ENCODE results near the gene SP3. TPM values are rescaled to one million over a fixed set of nuclear protein-coding genes. Genes with fewer than 3 reads are reported as not detected.
"Not testable (repeated sequence)": the region's sequence is repeated elsewhere in the genome, so short reads cannot be mapped to it uniquely, and the experiment has no call there.

Gene SP3
- total RNA-seq, 4 donors from 2014 or later: 57.1 to 106 (median 86.3) TPM

DNA sequence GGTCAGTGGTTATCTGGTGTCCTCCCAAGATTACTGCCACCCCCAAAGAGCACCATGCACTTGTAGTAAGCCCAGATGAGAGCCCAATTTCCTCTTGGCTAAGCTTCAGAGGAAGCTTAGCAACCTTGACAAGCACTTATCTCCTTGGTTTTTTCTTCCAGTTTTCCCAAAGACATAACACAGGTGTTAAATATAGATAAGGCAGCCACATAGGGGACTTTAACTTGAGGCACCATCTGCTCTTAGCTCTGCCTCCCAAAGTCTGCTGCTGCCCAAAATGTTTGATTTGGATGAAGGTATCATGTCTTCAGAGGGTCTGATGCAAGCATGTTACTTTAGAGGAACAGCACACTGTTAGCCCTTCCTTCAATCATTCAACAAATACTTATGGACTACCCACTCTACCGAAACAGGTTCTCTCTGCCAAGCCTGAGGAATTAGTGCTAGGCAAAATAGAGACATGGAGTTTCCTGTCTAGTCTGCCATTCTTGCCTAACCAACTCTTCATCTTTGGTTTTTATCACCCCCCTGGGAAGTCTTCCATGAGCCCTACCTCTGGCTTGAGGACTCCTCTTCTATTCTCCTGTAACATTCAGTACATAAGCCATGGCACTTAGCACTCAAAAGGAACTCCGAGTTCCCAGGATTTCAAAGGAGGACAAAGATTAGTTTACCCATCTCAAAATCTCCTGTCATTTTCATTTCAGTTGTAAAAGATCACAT lies 73.7 kb downstream of the SP3 start:
- Histone ChIP-seq H3K4me3 (no peak overlapping the region), H3K4me1 (no peaks in the 10 kb centered on the region), H3K27ac (no peak overlapping the region), H3K27me3 (no peaks in the 10 kb centered on the region), H3K9me3 (peaks cover 0 to 13% (median 0%) of the 10 kb centered on the region in 4 donors), H3K36me3 (no peaks in the 10 kb centered on the region)
- no peak for DNase-seq
- TF ChIP-seq, protein P1, sequence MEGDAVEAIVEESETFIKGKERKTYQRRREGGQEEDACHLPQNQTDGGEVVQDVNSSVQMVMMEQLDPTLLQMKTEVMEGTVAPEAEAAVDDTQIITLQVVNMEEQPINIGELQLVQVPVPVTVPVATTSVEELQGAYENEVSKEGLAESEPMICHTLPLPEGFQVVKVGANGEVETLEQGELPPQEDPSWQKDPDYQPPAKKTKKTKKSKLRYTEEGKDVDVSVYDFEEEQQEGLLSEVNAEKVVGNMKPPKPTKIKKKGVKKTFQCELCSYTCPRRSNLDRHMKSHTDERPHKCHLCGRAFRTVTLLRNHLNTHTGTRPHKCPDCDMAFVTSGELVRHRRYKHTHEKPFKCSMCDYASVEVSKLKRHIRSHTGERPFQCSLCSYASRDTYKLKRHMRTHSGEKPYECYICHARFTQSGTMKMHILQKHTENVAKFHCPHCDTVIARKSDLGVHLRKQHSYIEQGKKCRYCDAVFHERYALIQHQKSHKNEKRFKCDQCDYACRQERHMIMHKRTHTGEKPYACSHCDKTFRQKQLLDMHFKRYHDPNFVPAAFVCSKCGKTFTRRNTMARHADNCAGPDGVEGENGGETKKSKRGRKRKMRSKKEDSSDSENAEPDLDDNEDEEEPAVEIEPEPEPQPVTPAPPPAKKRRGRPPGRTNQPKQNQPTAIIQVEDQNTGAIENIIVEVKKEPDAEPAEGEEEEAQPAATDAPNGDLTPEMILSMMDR (IDR thresholded peaks at IDR 0.05): no peak
- TF ChIP-seq POLR2A (IDR thresholded peaks at IDR 0.05): no peak

- H3K27ac ChIP-seq, DNase-seq, H3K4me3 ChIP-seq, H3K36me3 ChIP-seq, H3K27me3 ChIP-seq, H3K4me1 ChIP-seq: not testable (repeated sequence)
- peaks cover 0 to 13% (median 0%) of the 10 kb centered on the region in 4 donors for H3K9me3 ChIP-seq
Measured at GRCh38 chr2:173889464-173889863, 75.7 kb downstream of the SP3 start.

DNA sequence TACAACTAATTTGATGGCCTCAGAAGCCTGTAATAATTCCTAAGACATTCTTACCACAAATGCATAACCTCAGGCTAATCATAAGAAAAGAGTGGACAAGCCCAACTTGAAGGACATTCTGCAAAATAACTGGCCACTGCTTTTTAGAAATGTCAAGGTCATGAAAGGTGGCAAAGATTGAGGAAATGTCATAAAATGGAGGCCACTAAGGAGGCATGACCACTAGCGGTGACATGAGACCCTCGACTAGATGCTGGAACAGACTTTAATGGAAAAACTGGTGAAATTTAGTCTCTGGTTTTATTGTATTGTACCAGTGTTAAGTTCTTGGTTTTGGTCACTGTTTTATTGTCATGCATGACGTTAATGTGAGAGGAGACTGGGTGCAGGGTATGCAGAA lies 78.6 kb downstream of the SP3 start:
- Histone ChIP-seq H3K4me1 (no peaks in the 10 kb centered on the region), H3K27me3 (no peaks in the 10 kb centered on the region), H3K4me3 (no peak overlapping the region), H3K9me3 (peaks cover 0 to 13% (median 0%) of the 10 kb centered on the region in 4 donors), H3K27ac (no peak overlapping the region), H3K36me3 (no peaks in the 10 kb centered on the region)
- DNase-seq: no peak
- TF ChIP-seq POLR2A (IDR thresholded peaks at IDR 0.05): no peak
- TF ChIP-seq, protein P1 (IDR thresholded peaks at IDR 0.05): no peak

DNA sequence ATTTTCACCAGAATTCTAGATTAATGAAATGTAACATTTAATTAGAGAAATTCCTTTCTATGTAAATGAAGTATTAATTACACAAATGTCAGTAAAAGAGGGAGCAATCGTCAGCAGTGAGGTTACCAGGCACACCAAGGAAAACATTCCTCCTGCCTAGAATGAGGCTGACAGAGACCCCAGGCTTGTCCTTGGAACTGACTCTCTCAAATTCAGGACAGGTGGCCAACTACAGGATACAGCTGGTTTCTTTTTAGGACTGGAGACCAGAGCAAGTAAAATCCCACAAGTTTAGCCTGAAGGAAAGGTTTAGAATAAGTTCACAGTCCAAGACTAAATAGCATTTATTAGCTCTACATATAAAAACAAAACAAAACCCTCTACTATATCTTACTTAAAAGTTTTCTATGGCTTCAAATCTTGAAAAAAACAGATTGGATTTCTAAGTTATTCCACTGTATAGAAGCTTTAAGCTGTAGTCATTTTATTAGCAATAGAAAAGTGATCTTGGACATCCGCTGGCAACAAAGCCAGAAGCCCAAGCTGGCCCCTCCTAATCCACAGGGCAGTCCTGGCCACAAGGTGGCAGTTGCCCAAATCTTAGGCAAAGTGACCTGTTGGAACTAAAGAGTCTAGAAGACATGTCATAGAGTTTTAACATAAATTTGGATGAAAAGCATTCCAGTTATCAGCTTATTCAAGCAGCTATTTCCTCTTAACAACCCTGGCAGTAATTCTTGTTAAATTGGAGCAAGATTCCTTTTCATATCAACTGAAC lies 81.0 kb downstream of the SP3 start:
- Histone ChIP-seq H3K27me3 (no peaks in the 10 kb centered on the region), H3K27ac (no peak overlapping the region), H3K4me1 (no peaks in the 10 kb centered on the region), H3K4me3 (no peak overlapping the region), H3K36me3 (no peaks in the 10 kb centered on the region), H3K9me3 (peaks cover 0 to 9% (median 0%) of the 10 kb centered on the region in 4 donors)
- no peak for TF ChIP-seq POLR2A (IDR thresholded peaks at IDR 0.05)
- TF ChIP-seq, protein P1 (IDR thresholded peaks at IDR 0.05): peak in 5 of 6 experiments; percentile 34 to 65 (median 60)
- peak in 2 of 3 donors; percentile 29 to 79 for DNase-seq

- Histone ChIP-seq H3K36me3 (no peaks in the 10 kb centered on the region), H3K9me3 (no peaks in the 10 kb centered on the region), H3K4me1 (no peaks in the 10 kb centered on the region), H3K27me3 (no peaks in the 10 kb centered on the region), H3K4me3 (no peak overlapping the region), H3K27ac (no peak overlapping the region)
- no peak for DNase-seq
- TF ChIP-seq POLR2A (IDR thresholded peaks at IDR 0.05): no peak
- TF ChIP-seq, protein P1 (IDR thresholded peaks at IDR 0.05): no peak
Measured at GRCh38 chr2:173881886-173882285, 83.3 kb downstream of the SP3 start.

DNA sequence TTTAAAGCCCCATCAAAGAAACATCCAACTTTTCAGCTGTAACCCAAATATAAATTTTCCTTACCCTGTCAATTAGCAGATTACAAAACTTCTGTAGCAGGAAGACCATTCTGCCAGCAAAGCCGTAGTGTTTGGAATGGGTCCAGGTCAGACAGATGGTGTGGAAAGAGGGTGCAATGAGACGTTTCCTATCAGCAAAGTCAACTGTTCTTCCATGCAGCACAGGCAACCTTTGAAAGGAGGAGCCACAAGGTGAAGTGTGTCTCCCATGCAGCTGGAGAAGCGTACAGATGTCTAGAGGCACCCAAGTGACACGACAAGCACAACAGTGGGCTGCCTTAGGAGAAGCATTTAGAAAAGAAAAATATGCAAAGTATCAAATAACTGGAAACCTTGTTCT lies 83.7 kb downstream of the SP3 start:
- no peak for TF ChIP-seq POLR2A (IDR thresholded peaks at IDR 0.05)
- TF ChIP-seq, protein P1 (IDR thresholded peaks at IDR 0.05): no peak
- no peak for DNase-seq
- Histone ChIP-seq H3K27me3 (no peaks in the 10 kb centered on the region), H3K27ac (no peak overlapping the region), H3K36me3 (no peaks in the 10 kb centered on the region), H3K4me3 (no peak overlapping the region), H3K9me3 (no peaks in the 10 kb centered on the region), H3K4me1 (no peaks in the 10 kb centered on the region)
